Measurements from ENCODE around the gene RBM4B. TPM values are rescaled to one million over a fixed set of nuclear protein-coding genes. Genes with fewer than 3 reads are reported as not detected.

RBM4B gene
- total and polyA plus RNA-seq, 2 of the 13 experiments (the other 11 are each of a cell fraction or from before 2014, with no cell fraction given) = 25.8 to 32.4 TPM

GRCh38 chr11:66638177-66639065 is 39.3 kb downstream of the RBM4B start, which contains the start of gene RBM4 (continued):
- TF ChIP-seq HNF1A (IDR thresholded peaks at IDR 0.05; ENCODE audit: low read depth) = no peak
- no peak for TF ChIP-seq HNF1A (CRISPR knock-in tag; IDR thresholded peaks at IDR 0.05; ENCODE audit: borderline replicate concordance)
- no peak for TF ChIP-seq ZNF17 (CRISPR knock-in tag; IDR thresholded peaks at IDR 0.05)
- TF ChIP-seq BHLHE40 (IDR thresholded peaks at IDR 0.05; ENCODE audit: low read length) = 0 out of 2 replicates have a peak, but pooled peaks have one; percentile 11
- no peak for TF ChIP-seq PLSCR1 (CRISPR knock-in tag; IDR thresholded peaks at IDR 0.05; ENCODE audit: borderline replicate concordance)
- peak; percentile 81 for TF ChIP-seq RBFOX2 (IDR thresholded peaks at IDR 0.05; ENCODE audit: low read depth, low read length)
- TF ChIP-seq SSRP1 (CRISPR knock-in tag; IDR thresholded peaks at IDR 0.05) = no peak
- TF ChIP-seq ZBTB49 (CRISPR knock-in tag; IDR thresholded peaks at IDR 0.05; ENCODE audit: borderline replicate concordance) = peak; percentile 18; the same call in 1 of the 2 replicates
- no peak for TF ChIP-seq SMAD9 (CRISPR knock-in tag; IDR thresholded peaks at IDR 0.05)
- TF ChIP-seq RAD51 (IDR thresholded peaks at IDR 0.05; ENCODE audit: borderline replicate concordance) = no peak
- TF ChIP-seq NR2F6 (IDR thresholded peaks at IDR 0.05) = no peak
- no peak for TF ChIP-seq NR2F6 (CRISPR knock-in tag; IDR thresholded peaks at IDR 0.05)
- no peak for TF ChIP-seq HMGA1 (CRISPR knock-in tag; conservative IDR thresholded peaks at IDR 0.05)
- TF ChIP-seq EZH2 (conservative IDR thresholded peaks at IDR 0.05; ENCODE audit: low read depth, low read length) = no peak
- peak; percentile 13 for TF ChIP-seq SKI (IDR thresholded peaks at IDR 0.05; ENCODE audit: partially characterized antibody)
- TF ChIP-seq HOXD1 (CRISPR knock-in tag; IDR thresholded peaks at IDR 0.05) = 0 out of 2 replicates have a peak, but pooled peaks have one; percentile 19
- peak; percentile 21; the same call in 1 of the 2 replicates for TF ChIP-seq TFE3 (CRISPR knock-in tag; IDR thresholded peaks at IDR 0.05)
- peak; percentile 83; the same call in 1 of the 2 replicates for TF ChIP-seq ZNF354B (CRISPR knock-in tag; IDR thresholded peaks at IDR 0.05)
- no peak; the same call in 1 of the 2 replicates for TF ChIP-seq HNF4G (IDR thresholded peaks at IDR 0.05; ENCODE audit: borderline replicate concordance, low read depth, low read length)
- TF ChIP-seq HNF4G (CRISPR knock-in tag; IDR thresholded peaks at IDR 0.05; ENCODE audit: borderline replicate concordance, low read depth) = no peak

All from HepG2 (cell line).